ENCODE data around the gene SCIMP.
"Not testable (repeated sequence)": the region's sequence is repeated elsewhere in the genome, so short reads cannot be mapped to it uniquely, and the experiment has no call there.

The SCIMP gene

DNA sequence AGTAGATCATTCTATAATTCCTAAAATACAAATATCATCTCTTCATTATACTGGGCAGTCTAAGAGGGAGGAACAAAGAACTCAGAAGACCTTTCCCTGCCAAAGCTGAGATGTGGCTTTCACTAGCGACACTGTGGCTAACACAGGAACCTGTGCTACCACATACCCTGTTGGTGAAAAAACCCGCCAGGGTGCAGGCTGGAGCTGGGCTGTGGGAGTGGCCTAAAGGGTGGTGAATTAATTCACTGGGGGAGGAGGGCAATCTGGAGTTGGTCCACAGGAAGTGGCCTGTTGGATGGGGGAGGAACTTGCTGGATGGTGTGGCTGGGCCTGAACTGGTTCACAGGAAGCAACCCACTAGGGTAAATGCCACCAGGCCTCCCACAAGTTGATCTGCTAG is 50.4 kb downstream of the SCIMP start:
- DNase-seq = no peak
- TF ChIP-seq POLR2A (IDR thresholded peaks at IDR 0.05; ENCODE audit: low read length) (no peak), GATA1 (IDR thresholded peaks at IDR 0.05; ENCODE audit: low read depth, low read length) (no peak)

DNA sequence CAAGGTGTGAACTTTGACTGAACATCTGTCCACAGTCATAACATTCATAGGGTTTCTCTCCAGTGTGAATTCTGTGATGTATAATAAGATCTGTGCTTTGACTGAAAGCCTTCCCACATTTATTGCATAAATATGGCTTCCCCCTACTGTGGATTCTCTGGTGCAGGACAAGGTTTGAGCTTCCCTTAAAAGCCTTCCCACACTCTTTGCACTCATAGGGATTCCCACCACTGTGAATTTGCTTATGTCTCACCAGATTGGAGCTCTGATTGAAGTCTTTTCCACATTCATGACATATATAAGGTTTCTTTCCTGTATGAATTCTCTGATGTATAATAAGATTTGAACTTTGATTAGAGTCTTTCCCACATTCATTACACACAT is 51.3 kb downstream of the SCIMP start:
- no peak for DNase-seq
- no peak for TF ChIP-seq GATA1 (IDR thresholded peaks at IDR 0.05; ENCODE audit: low read depth, low read length)
- no peak for TF ChIP-seq POLR2A (IDR thresholded peaks at IDR 0.05; ENCODE audit: low read length)

DNA sequence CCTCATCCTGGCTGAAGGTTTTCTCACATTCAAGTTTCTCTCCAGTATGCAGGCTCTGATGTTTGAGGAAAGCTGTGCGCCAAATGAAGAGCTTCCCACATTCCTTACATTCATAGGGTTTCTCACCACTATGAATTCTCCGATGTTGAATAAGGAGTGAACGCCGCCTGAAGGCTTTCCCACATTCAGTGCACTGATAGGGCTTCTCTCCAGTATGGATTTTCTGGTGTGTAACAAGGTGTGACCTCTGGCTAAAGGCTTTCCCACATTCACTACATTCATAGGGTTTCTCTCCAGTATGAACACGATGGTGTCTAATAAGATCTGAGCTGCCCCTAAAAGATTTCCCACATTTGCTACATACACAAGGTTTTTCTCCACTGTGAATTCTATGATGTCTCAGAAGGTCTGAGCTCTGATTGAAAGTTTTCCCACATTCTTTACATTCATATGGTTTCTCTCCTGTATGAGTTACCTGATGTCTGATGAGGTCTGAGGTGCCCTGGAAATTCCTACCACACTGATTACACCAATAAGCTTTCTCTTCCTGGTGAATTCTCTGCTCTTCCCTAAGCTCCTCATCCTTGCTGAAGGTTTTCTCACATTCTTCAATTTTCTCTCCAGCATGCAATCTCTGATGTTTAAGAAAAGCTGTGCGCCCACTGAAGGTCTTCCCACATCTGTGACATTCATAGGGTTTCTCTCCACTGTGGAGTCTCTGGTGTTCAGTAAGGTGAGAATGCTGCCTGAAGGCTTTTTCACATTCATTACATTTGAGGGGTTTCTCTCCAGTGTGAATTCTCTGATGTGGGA is 51.9 kb downstream of the SCIMP start:
- no peak for TF ChIP-seq POLR2A (IDR thresholded peaks at IDR 0.05; ENCODE audit: low read length)
- TF ChIP-seq GATA1 (IDR thresholded peaks at IDR 0.05; ENCODE audit: low read depth, low read length) = no peak
- DNase-seq = no peak

DNA sequence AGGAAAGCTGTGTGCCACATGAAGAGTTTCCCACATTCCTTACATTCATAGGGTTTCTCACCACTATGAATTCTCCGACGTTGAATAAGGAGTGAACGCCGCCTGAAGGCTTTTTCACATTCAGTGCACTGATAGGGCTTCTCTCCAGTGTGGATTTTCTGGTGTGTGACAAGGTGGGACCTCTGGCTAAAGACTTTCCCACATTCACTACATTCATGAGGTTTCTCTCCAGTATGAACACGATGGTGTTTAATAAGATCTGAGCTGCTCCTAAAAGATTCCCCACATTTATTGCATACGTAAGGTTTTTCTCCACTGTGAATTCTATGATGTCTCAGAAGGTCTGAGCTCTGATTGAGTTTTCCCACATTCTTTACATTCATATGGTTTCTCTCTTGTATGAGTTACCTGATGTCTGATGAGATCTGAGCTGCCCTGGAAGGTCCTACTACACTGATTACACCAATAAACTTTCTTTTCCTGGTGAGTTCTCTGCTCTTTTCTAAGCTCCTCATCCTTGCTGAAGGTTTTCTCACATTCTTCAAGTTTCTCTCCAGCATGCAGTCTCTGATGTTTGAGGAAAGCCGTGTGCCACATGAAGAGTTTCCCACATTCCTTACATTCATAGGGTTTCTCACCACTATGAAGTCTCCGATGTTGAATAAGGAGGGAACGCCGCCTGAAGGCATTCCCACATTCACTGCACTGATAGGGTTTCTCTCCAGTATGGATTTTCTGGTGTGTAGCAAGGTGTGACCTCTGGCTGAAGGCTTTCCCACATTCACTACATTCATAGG is 53.0 kb downstream of the SCIMP start:
- TF ChIP-seq GATA1 (IDR thresholded peaks at IDR 0.05; ENCODE audit: low read depth, low read length) (no peak), POLR2A (IDR thresholded peaks at IDR 0.05; ENCODE audit: low read length) (no peak)
- peak; percentile 10 to 14 for DNase-seq

DNA sequence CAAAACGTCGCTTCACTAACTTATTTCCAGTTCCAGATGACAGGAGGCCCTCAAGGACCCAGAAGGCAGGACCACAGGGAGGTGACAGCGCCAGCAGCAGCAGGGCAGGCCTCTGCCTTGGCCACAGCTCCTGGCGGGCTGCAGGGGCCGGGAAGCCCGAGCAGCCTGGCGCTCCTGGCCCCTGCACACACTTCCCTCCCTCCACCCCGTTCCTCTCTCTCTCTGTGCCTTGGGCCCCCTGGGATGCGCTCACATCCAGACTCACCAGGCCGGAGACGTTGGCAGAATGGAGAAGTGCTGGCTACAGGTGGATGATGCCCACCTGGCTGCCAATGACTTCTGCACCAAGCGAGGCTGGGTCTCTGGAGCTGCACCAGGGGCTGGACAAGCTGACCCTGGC is 55.7 kb downstream of the SCIMP start:
- TF ChIP-seq GATA1 (IDR thresholded peaks at IDR 0.05; ENCODE audit: low read depth, low read length) (no peak), POLR2A (IDR thresholded peaks at IDR 0.05; ENCODE audit: low read length) (no peak)
- DNase-seq = no peak

DNA sequence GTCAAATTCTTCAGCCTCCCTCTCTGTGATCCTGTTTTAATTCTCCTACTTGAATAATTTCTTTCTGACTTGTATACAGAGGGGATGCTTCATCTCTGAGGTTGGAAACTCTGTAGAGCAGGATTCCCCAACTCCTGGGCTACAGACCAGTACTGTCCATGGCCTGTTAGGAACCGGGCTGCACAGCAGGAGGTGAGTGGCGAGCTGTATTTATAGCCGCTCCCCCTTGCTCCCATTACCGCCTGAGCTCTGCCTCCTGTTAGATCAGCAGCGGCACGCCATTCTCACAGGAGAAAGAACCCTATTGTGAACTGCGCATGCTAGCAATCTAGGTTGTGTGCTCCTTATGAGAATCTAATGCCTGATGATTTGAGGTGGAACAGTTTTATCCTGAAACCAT is 59.6 kb downstream of the SCIMP start:
- DNase-seq = not testable (repeated sequence)

DNA sequence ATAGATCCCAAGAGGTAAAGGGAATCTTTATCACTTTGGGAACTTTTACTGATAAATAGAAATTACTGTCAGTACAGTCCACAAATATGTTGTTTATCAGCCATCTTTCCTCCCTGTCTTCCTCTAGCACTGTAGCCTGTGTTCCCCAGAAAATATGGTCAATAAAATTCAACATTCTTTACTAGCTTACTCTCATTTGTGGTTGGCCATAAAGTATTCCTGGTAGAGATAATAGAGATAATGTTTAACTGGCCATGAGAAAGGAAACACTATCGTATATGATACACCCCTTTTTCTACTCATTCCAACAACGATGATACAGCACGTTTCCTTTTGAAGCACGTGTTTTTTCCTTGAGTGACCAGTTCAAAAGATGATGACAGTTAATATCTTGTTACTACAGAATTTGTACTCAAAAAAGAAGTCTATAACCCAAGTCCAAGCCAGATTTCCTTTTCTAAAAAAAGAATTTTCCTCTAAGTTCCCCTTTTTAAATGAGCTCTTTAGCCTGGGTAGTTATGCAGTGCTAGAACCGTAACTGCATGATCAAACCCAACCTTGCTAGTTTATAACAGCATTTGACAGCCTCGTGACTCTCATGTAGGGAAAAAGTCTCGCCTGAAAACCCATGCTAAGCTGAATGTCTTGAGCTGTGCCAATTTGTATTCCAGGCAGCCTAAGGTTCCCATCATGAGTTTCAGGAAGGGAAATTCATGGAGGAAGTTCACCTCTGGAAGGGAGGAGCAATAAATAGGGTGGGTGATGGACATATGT is 68.7 kb downstream of the SCIMP start:
- DNase-seq = peak in 1 of 2 experiments; percentile 3

DNA sequence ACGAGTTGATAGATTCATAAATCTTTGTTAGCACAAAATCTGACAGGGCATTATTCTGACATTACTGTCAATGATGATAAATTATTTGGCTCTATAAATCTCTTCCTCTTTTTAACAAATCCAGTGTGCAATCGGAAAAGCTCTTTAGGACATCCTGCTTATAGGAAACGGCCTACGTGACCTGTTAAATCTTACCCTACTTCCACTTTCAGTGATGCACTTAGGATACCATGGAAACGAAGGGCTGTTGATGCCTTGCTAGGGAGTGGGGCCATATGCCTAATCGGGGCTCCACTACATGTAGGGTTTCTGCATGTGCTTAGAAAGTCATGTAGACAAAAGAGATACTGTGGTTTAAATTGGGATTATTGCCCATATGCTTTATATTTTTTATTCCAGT is 70.2 kb downstream of the SCIMP start:
- TF ChIP-seq POLR2A (IDR thresholded peaks at IDR 0.05; ENCODE audit: low read length) (no peak), GATA1 (IDR thresholded peaks at IDR 0.05; ENCODE audit: low read depth, low read length) (no peak)
- DNase-seq = no peak

DNA sequence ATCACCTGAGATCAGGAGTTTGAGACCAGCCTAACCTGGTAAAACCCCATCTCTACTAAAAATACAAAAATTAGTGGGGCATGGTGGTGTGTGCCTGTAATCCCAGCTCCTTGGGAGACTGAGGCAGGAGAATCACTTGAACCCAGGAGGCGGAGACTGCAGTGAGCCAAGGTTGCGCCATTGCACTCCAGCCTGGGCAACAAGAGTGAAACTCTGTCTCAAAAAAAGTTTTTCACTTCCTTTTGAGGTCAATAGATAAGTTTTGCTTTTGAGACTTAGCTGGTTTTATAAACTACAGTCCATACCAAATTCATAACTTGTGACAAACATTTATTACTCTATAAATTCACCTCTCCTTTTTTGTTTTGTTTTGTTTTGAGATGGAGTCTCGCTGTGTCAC is 72.9 kb downstream of the SCIMP start:
- not testable (repeated sequence) for DNase-seq

DNA sequence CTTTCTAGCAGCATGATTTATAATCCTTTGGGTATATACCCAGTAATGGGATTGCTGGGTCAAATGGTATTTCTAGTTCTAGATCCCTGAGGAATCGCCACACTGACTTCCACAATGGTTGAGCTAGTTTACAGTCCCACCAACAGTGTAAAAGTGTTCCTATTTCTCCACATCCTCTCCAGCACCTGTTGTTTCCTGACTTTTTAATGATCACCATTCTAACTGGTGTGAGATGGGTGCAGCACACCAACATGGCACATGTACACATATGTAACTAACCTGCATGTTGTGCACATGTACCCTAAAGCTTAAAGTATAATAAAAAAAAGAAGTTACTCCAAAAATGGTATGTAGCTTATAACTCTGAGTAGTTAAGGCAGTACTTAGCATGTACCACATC is 74.0 kb downstream of the SCIMP start:
- not testable (repeated sequence) for DNase-seq

All from erythroblast (primary cell).